A673 (cell line): Measurements from ENCODE around the gene TPP1. TPM values are rescaled to one million over a fixed set of nuclear protein-coding genes. Genes with fewer than 3 reads are reported as not detected.

ENCODE experiments used
- BruUV-seq: library from RNA; stranded (reverse); fragments of 400-500 nt; replicated peaks from 2 replicates; lab custom pipeline; 2021; lab: Mats Ljungman, UMichigan
- CTCF ChIA-PET: fragments of 300-600 bp; sonication (Branson Sonifier 250); formaldehyde crosslinking; loops from one replicate; lab custom pipeline; 2022; ENCODE audit warnings: antibody characterized with exemption; lab: Charles Lee
- POLR2A ChIA-PET: fragments of 300-600 bp; sonication (Branson Sonifier 250); formaldehyde crosslinking; loops from one replicate; lab custom pipeline; 2022; ENCODE audit warnings: antibody characterized with exemption; ENCODE audit not compliant: low non-redundant PET; lab: Charles Lee
- DNase-seq: peaks from one replicate; pipeline ENCODE4 v3.0.0-alpha.2; 2015; ENCODE audit warnings: low spot score
- H3K27ac ChIP-seq: fragments of 200-600 bp; sonication (generic); 2 replicates; pipeline ENCODE4 v1.5.1; 2016; ENCODE audit warnings: mixed run types, low read depth, mild to moderate bottlenecking, mixed read lengths, antibody characterized with exemption, low read length; ENCODE audit not compliant: poor library complexity, severe bottlenecking
- H3K27me3 ChIP-seq: fragments of 200-600 bp; sonication (generic); replicated peaks from 2 replicates; pipeline ENCODE4 v1.6.1; 2017; ENCODE audit warnings: mixed run types, low read depth, mild to moderate bottlenecking, mixed read lengths, antibody characterized with exemption, low read length; ENCODE audit not compliant: insufficient read depth, poor library complexity
- H3K36me3 ChIP-seq: fragments of 200-600 bp; sonication (generic); 2 replicates; pipeline ENCODE4 v1.6.1; 2016; ENCODE audit warnings: mixed run types, mild to moderate bottlenecking, mixed read lengths, antibody characterized with exemption, low read length; ENCODE audit not compliant: insufficient read depth, poor library complexity, severe bottlenecking
- H3K4me1 ChIP-seq: fragments of 200-600 bp; sonication (generic); 2 replicates; pipeline ENCODE4 v1.6.1; 2017; ENCODE audit warnings: mixed run types, mild to moderate bottlenecking, mixed read lengths, antibody characterized with exemption, low read length; ENCODE audit not compliant: insufficient read depth, poor library complexity, severe bottlenecking
- H3K4me3 ChIP-seq: fragments of 200-600 bp; sonication (generic); 2 replicates; pipeline ENCODE4 v1.5.1; 2016; ENCODE audit warnings: low read depth, mixed run types, mild to moderate bottlenecking, mixed read lengths, low read length; ENCODE audit not compliant: poor library complexity, severe bottlenecking
- H3K9me3 ChIP-seq: fragments of 200-600 bp; sonication (generic); 2 replicates; pipeline ENCODE4 v1.6.1; 2016; ENCODE audit warnings: mixed run types, low read depth, mild to moderate bottlenecking, mixed read lengths, antibody characterized with exemption, low read length; ENCODE audit not compliant: poor library complexity, severe bottlenecking
- EZH2 ChIP-seq: fragments of 200-600 bp; sonication (generic); IDR thresholded peaks from 2 replicates; pipeline ENCODE4 v1.6.1; 2017; ENCODE audit warnings: borderline replicate concordance, low read depth, mild to moderate bottlenecking, mixed read lengths, antibody characterized with exemption, low read length; ENCODE audit not compliant: poor library complexity, severe bottlenecking
- intact Hi-C: fragments of 100-400 bp; cut with micrococcal nuclease; formaldehyde crosslinking; loops from one replicate; pipeline ENCODE4 v1.10.0; 2022; ENCODE audit not compliant: unreplicated experiment
- total RNA-seq: library from RNA; stranded (reverse); gene quantifications from 2 replicates; pipeline ENCODE4 v1.2.3, GENCODE V29; 2021
- TF ChIP-seq, protein P1 (sequence below): fragments of 300-800, 200-600 bp; sonication (generic); conservative IDR thresholded peaks from 2 replicates; pipeline ENCODE4 v1.5.1; 2017; ENCODE audit warnings: low read depth, mild to moderate bottlenecking, antibody characterized with exemption, low read length, moderate library complexity, mixed read lengths

TPP1 gene
- total RNA-seq, 1 experiment from 2014 or later, result 53.0 TPM

DNA sequence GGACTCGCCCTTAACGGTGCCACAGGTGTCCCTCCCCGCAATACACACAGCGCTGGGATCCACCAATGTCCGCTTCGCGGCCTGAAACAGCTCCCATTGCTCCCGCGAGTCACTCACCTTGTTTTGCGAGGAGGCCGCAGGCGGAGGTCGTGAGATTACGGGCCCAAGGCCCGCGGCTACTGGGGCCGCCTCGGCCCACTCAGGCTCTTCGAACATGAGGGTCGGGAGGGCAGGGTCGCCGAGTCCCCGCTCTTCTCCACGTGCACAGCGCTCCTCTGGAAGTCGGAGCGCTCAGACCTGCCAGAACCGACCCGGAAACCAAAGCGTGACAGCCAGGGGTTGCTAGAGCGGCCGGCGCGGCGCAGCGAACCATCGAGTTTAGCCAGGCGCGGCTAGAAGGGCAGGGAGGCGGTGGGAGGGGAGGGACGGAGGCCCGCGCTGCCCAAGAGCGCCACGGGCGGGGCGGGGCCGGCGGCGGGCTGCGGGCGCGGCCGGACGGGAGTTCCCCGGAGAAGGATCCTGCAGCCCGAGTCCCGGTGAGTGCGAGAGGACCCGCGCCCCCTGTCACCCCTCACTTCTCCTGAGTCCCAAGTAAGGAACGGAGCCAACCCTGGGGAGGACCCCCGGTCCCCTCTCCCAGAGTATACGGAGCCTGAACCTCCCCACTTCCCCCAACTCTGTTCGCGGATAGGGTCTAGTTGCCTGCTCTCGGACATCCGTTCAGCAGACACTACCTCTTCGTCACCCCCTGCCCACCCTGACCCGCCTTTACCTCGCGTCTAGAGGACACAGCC lies 15.7 kb downstream of the TPP1 start, which contains the start of the genes ILK and RRP8:
Gene ILK, plus strand, starts transcription at position 488 of the 794 bp plus-strand sequence. CDS start 498 bp downstream, outside the sequence.
Gene RRP8, minus strand, starts transcription at position 330 of the 794 bp plus-strand sequence. Its CDS starts 114 bp downstream, at position 216.
- H3K4me1 ChIP-seq, result peaks cover 10% of the 10 kb centered on the region
- peaks cover 38% of the 10 kb centered on the region for H3K36me3 ChIP-seq
- ChIA-PET POLR2A (no interaction called here), CTCF (interaction anchor here (0.7 kb wide), 1 partner anchor 72 kb away, joined by 3 read pairs; no protein-coding TSS in a partner anchor)
- H3K9me3 ChIP-seq, result no peaks in the 10 kb centered on the region
- H3K4me3 ChIP-seq, result peak within 1 kb of the TSS; percentile 74
- no TSS peak for BruUV-seq
- no peaks in the 10 kb centered on the region for H3K27me3 ChIP-seq
- peak within 1 kb of the TSS; percentile 78 for H3K27ac ChIP-seq
- DNase-seq, result peak; percentile 91
- no peak for TF ChIP-seq EZH2
- TF ChIP-seq, protein P1, sequence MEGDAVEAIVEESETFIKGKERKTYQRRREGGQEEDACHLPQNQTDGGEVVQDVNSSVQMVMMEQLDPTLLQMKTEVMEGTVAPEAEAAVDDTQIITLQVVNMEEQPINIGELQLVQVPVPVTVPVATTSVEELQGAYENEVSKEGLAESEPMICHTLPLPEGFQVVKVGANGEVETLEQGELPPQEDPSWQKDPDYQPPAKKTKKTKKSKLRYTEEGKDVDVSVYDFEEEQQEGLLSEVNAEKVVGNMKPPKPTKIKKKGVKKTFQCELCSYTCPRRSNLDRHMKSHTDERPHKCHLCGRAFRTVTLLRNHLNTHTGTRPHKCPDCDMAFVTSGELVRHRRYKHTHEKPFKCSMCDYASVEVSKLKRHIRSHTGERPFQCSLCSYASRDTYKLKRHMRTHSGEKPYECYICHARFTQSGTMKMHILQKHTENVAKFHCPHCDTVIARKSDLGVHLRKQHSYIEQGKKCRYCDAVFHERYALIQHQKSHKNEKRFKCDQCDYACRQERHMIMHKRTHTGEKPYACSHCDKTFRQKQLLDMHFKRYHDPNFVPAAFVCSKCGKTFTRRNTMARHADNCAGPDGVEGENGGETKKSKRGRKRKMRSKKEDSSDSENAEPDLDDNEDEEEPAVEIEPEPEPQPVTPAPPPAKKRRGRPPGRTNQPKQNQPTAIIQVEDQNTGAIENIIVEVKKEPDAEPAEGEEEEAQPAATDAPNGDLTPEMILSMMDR, result no peak
- intact Hi-C loops, result loop anchor here (5.0 kb wide), 1 partner anchor 71 kb away; no protein-coding TSS in a partner anchor

DNA sequence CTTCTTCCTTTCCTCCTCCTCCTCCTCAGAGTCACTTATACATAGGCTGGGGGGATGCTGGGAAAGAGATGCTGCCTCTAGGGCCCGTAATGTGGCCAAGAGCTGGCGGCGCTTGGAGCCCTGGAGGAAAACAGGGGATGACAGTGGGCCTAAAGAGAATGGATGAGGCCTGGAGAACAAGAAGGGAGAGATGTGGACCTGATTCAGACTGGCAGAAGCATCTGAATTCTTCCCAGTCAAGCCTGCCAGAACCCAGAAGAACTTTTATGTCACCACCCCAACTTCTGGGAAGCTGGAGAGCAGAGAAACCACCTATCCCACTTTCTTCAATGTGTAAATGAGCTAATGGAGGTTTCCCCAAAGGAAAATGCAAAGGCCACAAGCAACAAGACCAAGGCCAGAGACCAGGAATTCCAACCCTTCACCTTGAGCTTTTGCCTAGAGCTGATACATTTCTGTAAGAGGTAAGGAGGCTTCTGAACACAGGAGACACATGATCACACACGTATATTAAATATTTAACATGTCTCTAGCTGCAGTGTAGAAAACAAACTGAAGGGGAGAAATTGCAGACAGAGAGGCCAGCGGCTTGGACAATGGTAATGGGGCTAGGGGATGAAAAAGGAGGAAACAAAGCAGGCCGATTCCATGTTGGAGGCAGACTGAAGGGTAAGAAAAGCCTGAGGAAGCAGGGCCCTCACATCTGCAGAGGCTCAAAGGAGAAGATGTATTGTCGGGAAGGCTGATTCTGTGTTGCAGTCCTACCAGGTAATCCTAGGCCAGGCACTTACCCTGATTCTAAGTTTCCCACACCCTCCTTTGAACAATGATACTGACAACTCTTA lies 16.9 kb downstream of the TPP1 start:
- DNase-seq, result no peak
- H3K4me1 ChIP-seq, result peaks cover 10% of the 10 kb centered on the region
- peak overlapping the region; percentile 78 for H3K27ac ChIP-seq
- H3K36me3 ChIP-seq, result peaks cover 32% of the 10 kb centered on the region
- ChIA-PET POLR2A (no interaction called here), CTCF (interaction anchor here (0.7 kb wide), 1 partner anchor 71 kb away, joined by 3 read pairs; no protein-coding TSS in a partner anchor)
- peak overlapping the region; percentile 74 for H3K4me3 ChIP-seq
- H3K27me3 ChIP-seq, result no peaks in the 10 kb centered on the region
- no peaks in the 10 kb centered on the region for H3K9me3 ChIP-seq
- BruUV-seq, result no TSS peak
- no peak for TF ChIP-seq EZH2
- TF ChIP-seq, protein P1, result no peak
- intact Hi-C loops, result loop anchor here (5.0 kb wide), 1 partner anchor 70 kb away; no protein-coding TSS in a partner anchor

DNA sequence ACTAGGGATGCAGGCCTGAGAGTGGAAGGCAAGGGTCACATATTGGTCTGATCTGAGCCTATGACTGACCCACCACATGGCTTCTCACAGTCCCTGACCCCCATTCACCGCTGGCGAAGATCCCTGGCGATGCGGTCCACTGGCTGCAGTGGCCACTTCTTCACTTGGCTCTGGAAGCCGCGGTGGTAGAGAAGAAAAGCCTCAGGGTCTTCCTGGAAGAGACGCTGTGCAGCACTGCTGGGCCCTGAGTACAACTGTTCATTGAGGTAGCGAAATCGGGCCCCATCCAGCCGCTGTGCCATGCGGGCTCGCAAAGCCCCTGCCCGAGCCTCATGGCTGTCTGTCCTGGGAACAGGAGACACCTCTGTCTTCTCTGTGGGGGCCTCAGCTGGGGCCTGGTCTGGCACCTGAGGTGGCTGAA lies 18.2 kb downstream of the TPP1 start:
- no peak for DNase-seq
- Histone ChIP-seq H3K36me3 (peaks cover 32% of the 10 kb centered on the region), H3K9me3 (no peaks in the 10 kb centered on the region), H3K4me3 (no peak overlapping the region), H3K4me1 (no peaks in the 10 kb centered on the region), H3K27me3 (no peaks in the 10 kb centered on the region), H3K27ac (no peak overlapping the region)
- POLR2A ChIA-PET, result no interaction called here
- TF ChIP-seq, protein P1, result no peak
- no peak for TF ChIP-seq EZH2
- BruUV-seq, result no TSS peak
- CTCF ChIA-PET, result no interaction called here
- intact Hi-C loops, result loop anchor here (5.0 kb wide), 1 partner anchor 69 kb away; no protein-coding TSS in a partner anchor
